ENCODE results near the gene OBSCN. TPM values are rescaled to one million over a fixed set of nuclear protein-coding genes. Genes with fewer than 3 reads are reported as not detected.

OBSCN gene
- total and polyA plus RNA-seq, 2 of the 13 experiments (the other 11 are each of a cell fraction or from before 2014, with no cell fraction given) = 0.20 TPM

GRCh38 chr1:228304225-228304624 is 96.4 kb downstream of the OBSCN start:
- DNase-seq (ENCODE audit: low spot score) (no peak), ATAC-seq (no peak), FAIRE-seq (no peak)
- in situ Hi-C loops (cut with HindIII; ENCODE audit: extremely low pct_ligation_motif_present, low pct_unique_long_range_greater_than_20kb) = no loop called here
- Histone ChIP-seq H3K4me2 (ENCODE audit: low read depth, low read length) (no peak overlapping the region), H2AFZ (ENCODE audit: low read length) (no peak overlapping the region), H3K4me3 (replicated peaks in 1 of 3; ENCODE audit: insufficient read depth in 1 of 3, low read depth in 2 of 3, low read length in 3 of 3) (no peak overlapping the region), H3K4me1 (ENCODE audit: insufficient read depth, low read length) (no peaks in the 10 kb centered on the region), H3K27ac (ENCODE audit: extremely low read length, insufficient read depth, low read length) (no peak overlapping the region), H3K79me2 (ENCODE audit: insufficient read depth, low read length) (no peaks in the 10 kb centered on the region), H3K36me3 (replicated peaks in 1 of 2; ENCODE audit: control insufficient read depth in 1 of 2, insufficient read depth in 2 of 2, low read length in 2 of 2) (no peaks in the 10 kb centered on the region), H4K20me1 (ENCODE audit: insufficient read depth, low read length) (no peaks in the 10 kb centered on the region), H3K9ac (ENCODE audit: insufficient read depth, low read depth, low read length) (no peak overlapping the region), H3K9me3 (ENCODE audit: low read length) (peaks cover 25% of the 10 kb centered on the region), H3K27me3 (ENCODE audit: control insufficient read depth in 1 of 2, insufficient read depth in 2 of 2, low read length in 2 of 2) (peaks cover 7 to 29% of the 10 kb centered on the region in 2 experiments; a peak in 4 of 5 replicates)
- intact Hi-C loops (cut with micrococcal nuclease; ENCODE audit: unreplicated experiment) = no loop called here
- WGBS (ENCODE audit: low lambda C conversion rate) = 0% methylated on average over 3 of the region's 8 CpGs
- no peak for TF ChIP-seq YEATS4 (CRISPR knock-in tag; IDR thresholded peaks at IDR 0.05; ENCODE audit: borderline replicate concordance)
- TF ChIP-seq HNRNPLL (IDR thresholded peaks at IDR 0.05; ENCODE audit: low read depth, low read length, poor library complexity, severe bottlenecking) = no peak
- TF ChIP-seq ATF1 (CRISPR knock-in tag; IDR thresholded peaks at IDR 0.05) = no peak
- TF ChIP-seq ELK4 (CRISPR knock-in tag; IDR thresholded peaks at IDR 0.05; ENCODE audit: borderline replicate concordance) = no peak
- TF ChIP-seq TBX3 (IDR thresholded peaks at IDR 0.05; ENCODE audit: borderline replicate concordance) = no peak
- TF ChIP-seq PAWR (CRISPR knock-in tag; IDR thresholded peaks at IDR 0.05; ENCODE audit: borderline replicate concordance) = no peak
- TF ChIP-seq CREB1 (IDR thresholded peaks at IDR 0.05) = no peak
- no peak for TF ChIP-seq CREB1 (CRISPR knock-in tag; IDR thresholded peaks at IDR 0.05)
- no peak for TF ChIP-seq SNAI1 (CRISPR knock-in tag; IDR thresholded peaks at IDR 0.05; ENCODE audit: borderline replicate concordance)
- TF ChIP-seq ZNF589 (CRISPR knock-in tag; conservative IDR thresholded peaks at IDR 0.05) = no peak
- TF ChIP-seq ZNF512 (CRISPR knock-in tag; IDR thresholded peaks at IDR 0.05) = no peak
- POLR2A ChIA-PET = no interaction called here
- no TSS peak for BruUV-seq (replicated peaks)
- CTCF ChIA-PET (ENCODE audit: low intra/inter-chr PET ratio, low total read pairs) = no interaction called here
